GM18868 (cell line): Measurements from ENCODE around the gene GSTM4.

ENCODE experiments used
- ATAC-seq: cut with Tn5 transposase; IDR thresholded peaks from one replicate; pipeline ENCODE4 v1.9.1; 2021; ENCODE audit warnings: mild to moderate bottlenecking, moderate library complexity; ENCODE audit not compliant: unreplicated experiment

Gene GSTM4

DNA sequence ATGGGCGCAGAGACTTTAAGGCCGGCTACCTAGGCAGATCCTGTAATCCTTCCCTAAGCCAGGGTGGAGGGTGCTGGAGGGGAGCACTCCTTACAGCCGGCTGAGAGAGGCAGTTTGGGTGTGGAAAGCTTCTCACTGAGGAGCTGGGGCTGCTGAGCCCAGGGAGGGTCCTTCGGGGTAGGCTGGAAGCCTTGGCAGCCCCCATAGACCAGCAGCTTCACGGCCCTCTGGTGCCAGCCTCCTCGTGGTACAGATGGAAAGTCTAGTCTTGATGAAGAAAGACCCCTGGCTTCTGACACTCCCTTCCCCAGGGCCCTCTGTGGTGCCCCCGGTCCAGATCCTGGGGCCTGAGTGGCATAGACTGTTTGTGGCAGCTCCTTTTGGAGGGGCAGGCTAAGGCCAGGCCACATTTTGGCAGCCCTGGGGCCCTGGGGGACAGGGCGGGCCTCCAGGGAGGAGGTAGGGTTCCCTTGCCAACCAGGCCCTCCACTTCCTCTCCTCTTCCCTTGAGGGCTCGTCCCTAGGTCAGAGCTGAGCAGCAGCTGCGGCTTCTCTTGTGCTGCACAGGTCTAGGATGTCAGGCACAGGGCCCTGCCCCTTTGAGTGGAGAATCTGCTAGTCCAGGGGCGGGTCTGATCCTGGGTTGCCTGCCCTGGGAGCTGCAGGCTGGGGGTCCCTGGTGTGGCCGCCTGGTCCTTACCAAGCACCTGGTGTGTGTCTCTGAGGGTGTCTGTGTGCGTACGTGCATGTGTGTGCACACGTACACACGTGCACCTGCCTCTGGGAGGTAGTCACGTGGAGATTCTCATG is 31.5 kb upstream of the GSTM4 start:
- no peak for ATAC-seq

DNA sequence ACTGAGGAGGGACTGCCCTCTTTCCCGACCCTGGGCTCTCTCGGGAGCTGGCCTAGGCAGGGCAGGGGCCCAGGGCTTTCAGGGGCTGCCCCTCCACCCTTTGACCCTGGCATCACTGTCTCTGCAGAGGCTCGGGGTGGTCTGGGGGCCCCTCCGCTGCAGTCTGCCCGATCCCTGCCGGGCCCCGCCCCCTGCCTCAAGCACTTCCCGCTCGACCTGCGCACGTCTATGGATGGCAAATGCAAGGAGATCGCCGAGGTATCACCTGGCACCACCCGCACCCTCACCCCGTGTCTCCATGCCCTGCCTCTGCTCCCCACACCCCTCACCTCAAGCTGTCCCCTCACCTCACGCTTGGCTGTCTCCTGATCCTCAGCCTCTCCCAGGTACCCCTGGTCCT is 30.7 kb upstream of the GSTM4 start:
- ATAC-seq: no peak

DNA sequence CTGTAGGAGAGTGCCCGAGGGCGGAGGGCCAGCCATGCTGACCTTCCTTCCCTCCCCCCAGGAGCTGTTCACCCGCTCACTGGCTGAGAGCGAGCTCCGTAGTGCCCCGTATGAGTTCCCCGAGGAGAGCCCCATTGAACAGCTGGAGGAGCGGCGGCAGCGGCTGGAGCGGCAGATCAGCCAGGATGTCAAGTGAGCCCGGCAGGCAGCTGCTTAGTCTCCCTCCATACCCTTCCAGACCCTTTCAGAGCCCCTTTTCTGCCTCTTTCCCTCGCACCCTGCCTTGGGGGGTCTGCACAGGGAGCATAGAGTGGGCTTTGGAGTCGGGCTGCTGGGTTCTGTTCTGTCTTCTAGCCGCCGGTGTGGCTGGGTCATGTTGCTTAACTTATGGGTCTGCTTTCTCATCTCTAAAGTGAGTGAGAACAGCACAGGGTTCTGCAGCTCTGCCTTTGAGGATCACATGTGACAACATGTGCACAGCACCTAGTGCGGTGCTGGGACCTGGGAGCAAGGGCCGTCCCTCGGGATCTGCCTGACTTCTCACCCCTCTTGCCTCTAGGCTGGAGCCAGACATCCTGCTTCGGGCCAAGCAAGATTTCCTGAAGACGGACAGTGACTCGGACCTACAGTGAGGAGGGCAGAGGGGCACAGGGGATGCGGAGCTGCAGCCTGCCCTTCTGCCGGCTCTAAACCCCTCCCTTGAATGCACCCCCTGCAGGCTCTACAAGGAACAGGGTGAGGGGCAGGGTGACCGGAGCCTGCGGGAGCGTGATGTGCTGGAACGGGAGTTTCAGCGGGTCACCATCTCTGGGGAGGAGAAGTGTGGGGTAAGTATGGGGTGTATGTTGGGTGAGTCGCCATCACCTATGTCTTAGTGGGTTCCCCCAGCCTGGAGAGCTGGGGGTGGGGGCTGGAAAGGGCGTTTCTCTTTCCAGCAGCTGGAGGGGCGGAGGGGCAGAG is 30.0 kb upstream of the GSTM4 start:
- no peak for ATAC-seq

DNA sequence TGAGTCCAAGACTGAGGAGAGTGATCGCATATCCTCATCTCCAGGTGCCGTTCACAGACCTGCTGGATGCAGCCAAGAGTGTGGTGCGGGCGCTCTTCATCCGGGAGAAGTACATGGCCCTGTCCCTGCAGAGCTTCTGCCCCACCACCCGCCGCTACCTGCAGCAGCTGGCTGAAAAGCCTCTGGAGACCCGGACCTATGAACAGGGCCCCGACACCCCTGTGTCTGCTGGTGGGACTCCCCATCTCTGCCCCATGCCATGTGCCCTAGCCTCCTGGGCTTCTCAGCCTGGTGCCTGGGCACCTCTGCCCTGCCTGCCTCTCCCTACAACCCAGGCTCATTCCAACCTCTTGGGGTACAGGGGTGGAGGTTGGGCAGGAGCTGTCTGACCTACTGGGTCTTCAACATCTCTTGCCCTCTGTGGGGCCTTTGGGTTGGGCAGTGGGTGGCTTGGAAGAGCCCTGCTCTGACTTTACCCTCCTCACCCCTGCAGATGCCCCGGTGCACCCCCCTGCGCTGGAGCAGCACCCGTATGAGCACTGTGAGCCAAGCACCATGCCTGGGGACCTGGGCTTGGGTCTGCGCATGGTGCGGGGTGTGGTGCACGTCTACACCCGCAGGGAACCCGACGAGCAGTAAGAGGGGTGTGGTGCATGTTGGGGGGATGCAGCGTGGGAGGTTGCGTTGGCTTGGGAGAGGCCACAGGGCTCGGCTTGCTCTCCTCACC is 29.1 kb upstream of the GSTM4 start:
- ATAC-seq: no peak

- no peak for ATAC-seq
These were observed 28.1 kb upstream of the GSTM4 start for GRCh38 chr1:109627692-109628399.

DNA sequence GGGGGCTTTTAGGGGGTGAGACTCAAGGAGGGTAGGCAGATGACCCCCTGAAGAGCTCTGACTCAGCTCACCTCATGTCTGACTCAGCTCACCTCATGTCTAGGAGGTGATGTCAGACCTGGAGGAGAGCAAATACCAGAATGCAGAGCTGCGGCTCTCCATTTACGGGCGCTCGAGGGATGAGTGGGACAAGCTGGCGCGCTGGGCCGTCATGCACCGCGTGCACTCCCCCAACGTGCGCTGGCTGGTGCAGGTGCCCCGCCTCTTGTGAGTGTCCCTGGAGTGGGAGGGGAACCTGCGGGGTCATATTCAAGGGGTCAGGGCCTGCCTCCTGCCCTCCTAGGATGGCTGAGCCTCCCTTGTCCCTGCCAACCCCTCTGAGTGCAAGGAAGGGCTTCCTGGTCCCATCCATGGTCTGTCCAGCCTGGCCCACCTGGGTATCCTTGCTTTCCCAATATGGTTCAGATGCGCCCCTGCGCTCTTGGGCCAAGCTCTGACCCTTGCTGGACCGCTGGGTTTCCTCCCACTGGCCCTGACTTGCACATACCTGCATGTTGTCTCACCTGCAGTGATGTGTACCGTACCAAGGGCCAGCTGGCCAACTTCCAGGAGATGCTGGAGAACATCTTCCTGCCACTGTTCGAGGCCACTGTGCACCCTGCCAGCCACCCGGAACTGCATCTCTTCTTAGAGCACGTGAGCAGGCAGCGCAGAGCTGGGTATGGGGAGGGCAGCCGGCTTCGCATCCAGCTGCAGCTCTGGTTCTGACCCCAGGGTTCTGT is 27.2 kb upstream of the GSTM4 start:
- ATAC-seq: no peak

GRCh38 chr1:109629372-109630030 is 26.4 kb upstream of the GSTM4 start:
- ATAC-seq: no peak

DNA sequence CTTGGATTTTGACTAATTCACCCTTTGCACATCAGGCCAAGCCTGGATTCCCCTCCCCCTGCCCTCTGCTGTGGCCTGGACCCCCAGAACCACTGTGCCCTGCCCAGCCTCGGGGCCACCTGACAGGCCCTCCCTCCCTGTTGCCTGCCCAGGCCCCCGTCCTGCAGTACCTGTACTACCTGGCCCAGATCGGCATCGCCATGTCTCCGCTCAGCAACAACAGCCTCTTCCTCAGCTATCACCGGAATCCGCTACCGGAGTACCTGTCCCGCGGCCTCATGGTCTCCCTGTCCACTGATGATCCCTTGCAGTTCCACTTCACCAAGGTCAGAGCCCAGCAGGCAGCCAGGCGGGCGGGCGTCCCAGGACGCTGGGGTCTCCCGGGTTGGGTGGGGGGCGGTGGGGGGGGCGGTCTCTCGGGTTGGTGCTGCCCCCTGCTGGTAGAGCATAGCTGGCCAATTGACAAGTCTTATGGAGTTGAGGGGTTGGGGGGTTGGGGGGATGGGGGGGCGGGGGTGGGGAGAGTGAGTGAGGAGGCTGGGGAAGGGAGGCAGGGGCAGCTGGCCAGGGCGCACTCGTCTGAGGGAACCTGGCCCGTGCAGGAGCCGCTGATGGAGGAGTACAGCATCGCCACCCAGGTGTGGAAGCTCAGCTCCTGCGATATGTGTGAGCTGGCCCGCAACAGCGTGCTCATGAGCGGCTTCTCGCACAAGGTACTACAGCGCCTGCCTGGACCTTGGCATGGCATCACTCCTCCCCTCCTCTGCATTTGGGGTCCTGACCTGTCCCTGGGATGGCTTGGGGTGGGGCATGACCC is 25.6 kb upstream of the GSTM4 start:
- ATAC-seq: no peak

DNA sequence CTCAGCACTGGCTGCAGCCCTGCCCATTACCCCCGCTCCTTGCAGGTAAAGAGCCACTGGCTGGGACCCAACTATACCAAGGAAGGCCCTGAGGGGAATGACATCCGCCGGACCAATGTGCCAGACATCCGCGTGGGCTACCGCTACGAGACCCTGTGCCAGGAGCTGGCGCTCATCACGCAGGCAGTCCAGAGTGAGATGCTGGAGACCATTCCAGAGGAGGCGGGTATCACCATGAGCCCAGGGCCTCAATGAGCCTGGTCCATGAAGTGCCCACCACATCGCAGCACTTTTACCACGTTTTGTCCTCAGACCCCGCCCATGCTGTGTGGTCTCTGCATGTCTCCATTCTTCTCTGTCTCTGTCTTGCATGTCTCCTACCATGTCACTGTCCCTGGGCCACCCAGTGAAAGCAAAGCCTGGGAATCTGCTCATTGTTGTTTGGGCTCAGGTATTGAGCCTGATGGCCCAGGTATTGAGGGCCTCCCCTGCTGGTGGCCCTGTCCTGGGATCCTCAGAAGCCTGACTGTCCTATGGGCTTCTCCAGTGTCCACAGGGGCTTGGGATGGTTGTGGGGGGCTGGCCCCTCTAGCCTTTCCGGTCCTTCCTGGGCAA is 24.9 kb upstream of the GSTM4 start:
- ATAC-seq: no peak

GRCh38 chr1:109631513-109632505 is 24.1 kb upstream of the GSTM4 start:
- no peak for ATAC-seq

GRCh38 chr1:109632671-109633346 is 23.1 kb upstream of the GSTM4 start:
- no peak for ATAC-seq

DNA sequence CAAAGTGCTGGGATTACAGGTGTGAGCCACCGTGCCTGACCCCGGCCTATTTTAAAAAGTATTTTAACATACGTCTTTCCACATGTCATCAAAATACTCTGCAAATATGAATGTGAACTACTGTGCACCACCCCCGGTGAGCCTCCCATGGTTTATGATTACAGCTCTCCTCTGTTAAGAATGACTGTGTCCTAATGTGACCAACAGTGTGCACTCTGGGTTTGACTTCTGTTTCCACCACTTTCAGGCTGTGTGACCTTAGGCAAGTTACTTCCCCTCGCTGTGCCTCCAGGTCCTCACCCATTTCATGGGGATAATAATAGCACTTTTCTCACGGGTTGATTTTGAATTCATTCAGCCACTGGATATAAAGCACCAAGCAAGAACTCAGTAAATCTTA is 21.6 kb upstream of the GSTM4 start:
- ATAC-seq: no peak

GRCh38 chr1:109634771-109635750 is 20.8 kb upstream of the GSTM4 start:
- ATAC-seq: peak; percentile 35

GRCh38 chr1:109635862-109636200 is 20.1 kb upstream of the GSTM4 start:
- ATAC-seq: no peak
